K562 (cell line): ENCODE measurements around the gene MLLT6. TPM values are rescaled to one million over a fixed set of nuclear protein-coding genes. Genes with fewer than 3 reads are reported as not detected.
A peak's percentile ranks its signal among the peaks of the same experiment; 100 is the strongest.

Experiments used
- BCOR ChIP-seq: fragments of 450-650 bp; IDR thresholded peaks from 2 replicates; pipeline ENCODE4 v1.6.1; 2016
- E2F3 ChIP-seq: fragments of 250-450 bp; sonication (Bioruptor Pico); IDR thresholded peaks from 2 replicates; pipeline ENCODE4 v1.4.0; 2020; ENCODE audit warnings: mild to moderate bottlenecking
- ELF2 ChIP-seq: fragments of 250-450 bp; sonication (Bioruptor Pico); IDR thresholded peaks from 2 replicates; pipeline ENCODE4 v1.5.0; 2021; ENCODE audit warnings: mild to moderate bottlenecking
- HMG20B ChIP-seq: fragments of 250-450 bp; sonication (Bioruptor Pico); IDR thresholded peaks from 2 replicates; pipeline ENCODE4 v1.5.0; 2021; ENCODE audit warnings: mild to moderate bottlenecking
- MEF2D ChIP-seq: conservative IDR thresholded peaks from 2 replicates; pipeline ENCODE4 v1.6.1; 2016; ENCODE audit warnings: low read depth, missing genetic modification characterization, missing compliant biosample characterization
- MYBL2 ChIP-seq, 2 experiments: fragments of 450-650 bp in 1 of 2; sonication (generic) in 1 of 2; formaldehyde crosslinking in 1 of 2; IDR thresholded peaks; 2 replicates each; pipeline versions ENCODE4 v1.6.1 to v1.8.1; 2017 to 2022; ENCODE audit warnings: borderline replicate concordance in 1 of 2, inconsistent platforms in 1 of 2, low read depth in 1 of 2, mild to moderate bottlenecking in 1 of 2, missing genetic modification reagents in 1 of 2, moderate library complexity in 1 of 2
- PHF8 ChIP-seq: fragments of 200-600 bp; sonication (generic); IDR thresholded peaks from 2 replicates; pipeline ENCODE4 v1.6.1; 2012; ENCODE audit warnings: mixed run types, mild to moderate bottlenecking, inconsistent platforms, low read length, moderate library complexity, borderline replicate concordance
- SRSF7 ChIP-seq: fragments of 200-400 bp; formaldehyde crosslinking; optimal IDR thresholded peaks from 2 replicates; pipeline ENCODE3; 2017; ENCODE audit warnings: mild to moderate bottlenecking, low read depth, low read length
- STAT5B ChIP-seq: fragments of 250-450 bp; sonication (Bioruptor Pico); IDR thresholded peaks from 2 replicates; pipeline ENCODE4 v1.8.0; 2021; ENCODE audit warnings: mild to moderate bottlenecking, inconsistent platforms
- ZNF274 ChIP-seq: IDR thresholded peaks from 2 replicates; pipeline ENCODE4 v1.6.1; 2011; ENCODE audit warnings: low read depth, mild to moderate bottlenecking, low read length, moderate library complexity, borderline replicate concordance
- ZNF354B ChIP-seq: fragments of 250-450 bp; sonication (Bioruptor Pico); IDR thresholded peaks from 2 replicates; pipeline ENCODE4 v1.4.0; 2020
- ZNF76 ChIP-seq: fragments of 250-450 bp; sonication (Bioruptor Pico); IDR thresholded peaks from 2 replicates; pipeline ENCODE4 v1.4.0; 2020; ENCODE audit warnings: mild to moderate bottlenecking, moderate library complexity, borderline replicate concordance
- ZZZ3 ChIP-seq: fragments of 450-650 bp; IDR thresholded peaks from 2 replicates; pipeline ENCODE4 v1.6.1; 2016; ENCODE audit warnings: antibody characterized with exemption, mild to moderate bottlenecking, moderate library complexity
- polyA plus RNA-seq, 8 experiments: library from polyadenylated mRNA; depleted of rRNA in 4 of 8; stranded (reverse) in 5 of 8; unstranded in 3 of 8; fragments of >200 nt; fragmentation: Nextera tagmentation in 2 of 8; fragmentation: Illumina TruSeq in 1 of 8; extraction: Ambion mirVana in 2 of 8; extraction: Trizol in 1 of 8; gene quantifications; 2 replicates each; pipeline versions ENCODE4 v1.2.1 to v1.2.3, GENCODE V29; 2011 to 2014; ENCODE audit warnings: inconsistent platforms in 1 of 8, missing spikeins in 1 of 8
- total RNA-seq, 7 experiments: library from RNA; depleted of rRNA in 6 of 7; stranded (reverse); fragments of >200 nt in 6 of 7; fragmentation: Illumina TruSeq in 2 of 7; extraction: Trizol in 2 of 7; gene quantifications; 2 replicates each; pipeline versions ENCODE4 v1.2.1 to v1.2.3, GENCODE V29; 2011 to 2021; ENCODE audit warnings: low replicate concordance in 1 of 7
- TF ChIP-seq, protein P1 (sequence below): sonication (generic); formaldehyde crosslinking; IDR thresholded peaks from 2 replicates; pipeline ENCODE4 v1.8.0; 2022; ENCODE audit warnings: mild to moderate bottlenecking, missing genetic modification reagents
- TF ChIP-seq, protein P2 (sequence below): fragments of 450-650 bp; formaldehyde crosslinking; IDR thresholded peaks from 2 replicates; pipeline ENCODE4 v1.4.0; 2020; ENCODE audit warnings: mild to moderate bottlenecking, moderate library complexity
- TF ChIP-seq, protein P3 (sequence below): fragments of 450-650 bp; formaldehyde crosslinking; IDR thresholded peaks from 2 replicates; pipeline ENCODE4 v1.4.0; 2022; ENCODE audit warnings: missing genetic modification characterization
- TF ChIP-seq, protein P4 (sequence below), 2 experiments: fragments of 200-800 bp in 1 of 2; sonication (Bioruptor generic) in 1 of 2; sonication (generic) in 1 of 2; formaldehyde crosslinking in 1 of 2; IDR thresholded peaks in 1 of 2; conservative IDR thresholded peaks in 1 of 2; 2 replicates each; pipeline versions ENCODE4 v1.5.0 to v1.6.1; 2016 to 2020; ENCODE audit warnings: missing compliant biosample characterization in 1 of 2, missing genetic modification characterization in 1 of 2, missing genetic modification reagents in 1 of 2

MLLT6 gene
- total and polyA plus RNA-seq, 9 of the 15 experiments (the other 6 are each of a cell fraction or from before 2014, with no cell fraction given), result 3.1 to 71.7 (median 30.0) TPM

DNA sequence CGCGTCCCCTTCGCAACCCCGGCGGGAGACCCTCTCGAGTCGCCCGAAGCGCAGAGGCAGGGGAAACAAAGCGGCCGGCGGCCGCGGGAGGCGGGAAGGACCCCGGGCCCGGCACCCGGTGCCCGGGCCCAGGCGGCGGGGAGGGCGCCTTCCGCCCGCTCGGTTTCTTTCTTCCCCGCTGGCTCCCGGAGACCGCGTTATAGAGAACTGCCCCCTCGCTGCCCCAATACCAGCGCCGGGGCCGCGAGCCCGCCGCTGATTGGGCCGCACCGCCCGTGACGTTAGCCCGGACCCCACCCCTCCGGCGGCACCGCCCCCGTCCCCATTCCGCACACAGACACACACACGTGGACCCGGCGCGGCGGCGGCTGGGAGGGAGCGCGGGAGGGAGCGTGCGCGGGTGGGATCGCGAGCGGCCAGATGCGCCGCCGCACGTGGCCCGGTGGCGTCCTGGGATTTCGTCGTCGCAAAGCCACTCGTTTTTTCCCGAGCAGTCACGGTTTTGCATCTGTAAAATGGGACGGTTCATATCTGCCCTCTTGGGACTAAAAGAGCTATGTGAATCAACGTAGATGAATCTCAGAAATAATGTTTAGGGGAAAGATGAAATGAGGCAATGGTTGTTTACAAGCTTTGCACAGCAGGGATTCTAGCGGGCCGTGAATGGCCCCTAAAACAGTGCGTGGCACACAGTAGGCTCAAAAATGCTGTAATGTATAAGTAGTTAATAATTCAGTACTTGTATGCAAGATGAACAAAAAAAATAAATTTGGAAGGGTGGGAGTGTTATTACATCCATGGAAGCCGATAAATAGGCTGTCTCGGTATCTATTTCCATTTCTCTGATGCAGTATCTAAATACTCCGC, 30.1 kb upstream of the MLLT6 start, which contains the start of gene EPOP (continued):
- TF ChIP-seq, protein P1, sequence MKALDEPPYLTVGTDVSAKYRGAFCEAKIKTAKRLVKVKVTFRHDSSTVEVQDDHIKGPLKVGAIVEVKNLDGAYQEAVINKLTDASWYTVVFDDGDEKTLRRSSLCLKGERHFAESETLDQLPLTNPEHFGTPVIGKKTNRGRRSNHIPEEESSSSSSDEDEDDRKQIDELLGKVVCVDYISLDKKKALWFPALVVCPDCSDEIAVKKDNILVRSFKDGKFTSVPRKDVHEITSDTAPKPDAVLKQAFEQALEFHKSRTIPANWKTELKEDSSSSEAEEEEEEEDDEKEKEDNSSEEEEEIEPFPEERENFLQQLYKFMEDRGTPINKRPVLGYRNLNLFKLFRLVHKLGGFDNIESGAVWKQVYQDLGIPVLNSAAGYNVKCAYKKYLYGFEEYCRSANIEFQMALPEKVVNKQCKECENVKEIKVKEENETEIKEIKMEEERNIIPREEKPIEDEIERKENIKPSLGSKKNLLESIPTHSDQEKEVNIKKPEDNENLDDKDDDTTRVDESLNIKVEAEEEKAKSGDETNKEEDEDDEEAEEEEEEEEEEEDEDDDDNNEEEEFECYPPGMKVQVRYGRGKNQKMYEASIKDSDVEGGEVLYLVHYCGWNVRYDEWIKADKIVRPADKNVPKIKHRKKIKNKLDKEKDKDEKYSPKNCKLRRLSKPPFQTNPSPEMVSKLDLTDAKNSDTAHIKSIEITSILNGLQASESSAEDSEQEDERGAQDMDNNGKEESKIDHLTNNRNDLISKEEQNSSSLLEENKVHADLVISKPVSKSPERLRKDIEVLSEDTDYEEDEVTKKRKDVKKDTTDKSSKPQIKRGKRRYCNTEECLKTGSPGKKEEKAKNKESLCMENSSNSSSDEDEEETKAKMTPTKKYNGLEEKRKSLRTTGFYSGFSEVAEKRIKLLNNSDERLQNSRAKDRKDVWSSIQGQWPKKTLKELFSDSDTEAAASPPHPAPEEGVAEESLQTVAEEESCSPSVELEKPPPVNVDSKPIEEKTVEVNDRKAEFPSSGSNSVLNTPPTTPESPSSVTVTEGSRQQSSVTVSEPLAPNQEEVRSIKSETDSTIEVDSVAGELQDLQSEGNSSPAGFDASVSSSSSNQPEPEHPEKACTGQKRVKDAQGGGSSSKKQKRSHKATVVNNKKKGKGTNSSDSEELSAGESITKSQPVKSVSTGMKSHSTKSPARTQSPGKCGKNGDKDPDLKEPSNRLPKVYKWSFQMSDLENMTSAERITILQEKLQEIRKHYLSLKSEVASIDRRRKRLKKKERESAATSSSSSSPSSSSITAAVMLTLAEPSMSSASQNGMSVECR (CRISPR knock-in tag), result peak; percentile 88
- TF ChIP-seq PHF8, result peak; percentile 64; the same call in 1 of the 2 replicates
- TF ChIP-seq, protein P2, sequence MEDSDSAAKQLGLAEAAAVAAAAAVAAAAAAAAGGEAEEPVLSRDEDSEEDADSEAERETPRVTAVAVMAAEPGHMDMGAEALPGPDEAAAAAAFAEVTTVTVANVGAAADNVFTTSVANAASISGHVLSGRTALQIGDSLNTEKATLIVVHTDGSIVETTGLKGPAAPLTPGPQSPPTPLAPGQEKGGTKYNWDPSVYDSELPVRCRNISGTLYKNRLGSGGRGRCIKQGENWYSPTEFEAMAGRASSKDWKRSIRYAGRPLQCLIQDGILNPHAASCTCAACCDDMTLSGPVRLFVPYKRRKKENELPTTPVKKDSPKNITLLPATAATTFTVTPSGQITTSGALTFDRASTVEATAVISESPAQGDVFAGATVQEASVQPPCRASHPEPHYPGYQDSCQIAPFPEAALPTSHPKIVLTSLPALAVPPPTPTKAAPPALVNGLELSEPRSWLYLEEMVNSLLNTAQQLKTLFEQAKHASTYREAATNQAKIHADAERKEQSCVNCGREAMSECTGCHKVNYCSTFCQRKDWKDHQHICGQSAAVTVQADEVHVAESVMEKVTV (CRISPR knock-in tag), result no peak
- TF ChIP-seq SRSF7, result no peak
- no peak for TF ChIP-seq E2F3
- TF ChIP-seq ZNF354B, result no peak
- TF ChIP-seq ZNF76 (CRISPR knock-in tag), result no peak
- TF ChIP-seq, protein P3, sequence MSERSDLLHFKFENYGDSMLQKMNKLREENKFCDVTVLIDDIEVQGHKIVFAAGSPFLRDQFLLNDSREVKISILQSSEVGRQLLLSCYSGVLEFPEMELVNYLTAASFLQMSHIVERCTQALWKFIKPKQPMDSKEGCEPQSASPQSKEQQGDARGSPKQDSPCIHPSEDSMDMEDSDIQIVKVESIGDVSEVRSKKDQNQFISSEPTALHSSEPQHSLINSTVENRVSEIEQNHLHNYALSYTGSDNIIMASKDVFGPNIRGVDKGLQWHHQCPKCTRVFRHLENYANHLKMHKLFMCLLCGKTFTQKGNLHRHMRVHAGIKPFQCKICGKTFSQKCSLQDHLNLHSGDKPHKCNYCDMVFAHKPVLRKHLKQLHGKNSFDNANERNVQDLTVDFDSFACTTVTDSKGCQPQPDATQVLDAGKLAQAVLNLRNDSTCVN (CRISPR knock-in tag), result no peak
- no peak for TF ChIP-seq HMG20B (CRISPR knock-in tag)
- TF ChIP-seq MEF2D (tag), result no peak
- no peak for TF ChIP-seq ZNF274
- TF ChIP-seq MYBL2 (IDR thresholded peaks at IDR 0.05; ENCODE audit: low read depth), result no peak
- TF ChIP-seq MYBL2 (CRISPR knock-in tag; IDR thresholded peaks at IDR 0.05; ENCODE audit: borderline replicate concordance), result no peak
- TF ChIP-seq, protein P4, sequence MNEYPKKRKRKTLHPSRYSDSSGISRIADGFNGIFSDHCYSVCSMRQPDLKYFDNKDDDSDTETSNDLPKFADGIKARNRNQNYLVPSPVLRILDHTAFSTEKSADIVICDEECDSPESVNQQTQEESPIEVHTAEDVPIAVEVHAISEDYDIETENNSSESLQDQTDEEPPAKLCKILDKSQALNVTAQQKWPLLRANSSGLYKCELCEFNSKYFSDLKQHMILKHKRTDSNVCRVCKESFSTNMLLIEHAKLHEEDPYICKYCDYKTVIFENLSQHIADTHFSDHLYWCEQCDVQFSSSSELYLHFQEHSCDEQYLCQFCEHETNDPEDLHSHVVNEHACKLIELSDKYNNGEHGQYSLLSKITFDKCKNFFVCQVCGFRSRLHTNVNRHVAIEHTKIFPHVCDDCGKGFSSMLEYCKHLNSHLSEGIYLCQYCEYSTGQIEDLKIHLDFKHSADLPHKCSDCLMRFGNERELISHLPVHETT (CRISPR knock-in tag; conservative IDR thresholded peaks at IDR 0.05 in 1 of 2, IDR thresholded peaks at IDR 0.05 in 1 of 2), result peak in 1 of 2 experiments; percentile 22; a peak in 1 of 4 replicates
- TF ChIP-seq STAT5B (CRISPR knock-in tag), result no peak
- no peak for TF ChIP-seq ZZZ3
- TF ChIP-seq BCOR, result peak; percentile 88
- TF ChIP-seq ELF2 (CRISPR knock-in tag), result no peak
